HepG2 (cell line): ENCODE results near the gene IL32. TPM values are rescaled to one million over a fixed set of nuclear protein-coding genes. Genes with fewer than 3 reads are reported as not detected.

Experiments
- KAT2B ChIP-seq: fragments of 150-350 bp; IDR thresholded peaks from 2 replicates; pipeline ENCODE4 v1.6.1; 2014; ENCODE audit warnings: low read depth, low read length, borderline replicate concordance
- KDM4B ChIP-seq: sonication (generic); formaldehyde crosslinking; IDR thresholded peaks from 2 replicates; pipeline ENCODE4 v1.4.0; 2020; ENCODE audit warnings: missing genetic modification reagents
- SCMH1 ChIP-seq: sonication (generic); formaldehyde crosslinking; IDR thresholded peaks from 2 replicates; pipeline ENCODE4 v1.9.0; 2021; ENCODE audit warnings: missing genetic modification reagents, mild to moderate bottlenecking, borderline replicate concordance
- SIX4 ChIP-seq: sonication (generic); formaldehyde crosslinking; IDR thresholded peaks from 2 replicates; pipeline ENCODE4 v1.4.0; 2020; ENCODE audit warnings: missing genetic modification reagents
- SOX5 ChIP-seq: IDR thresholded peaks from 2 replicates; pipeline ENCODE4 v1.6.1; 2016; ENCODE audit warnings: borderline replicate concordance
- TARDBP ChIP-seq: sonication (generic); formaldehyde crosslinking; IDR thresholded peaks from 2 replicates; pipeline ENCODE4 v1.8.0; 2022; ENCODE audit warnings: mild to moderate bottlenecking, missing genetic modification reagents
- TMF1 ChIP-seq: sonication (generic); formaldehyde crosslinking; IDR thresholded peaks from 2 replicates; pipeline ENCODE4 v1.8.1; 2022; ENCODE audit warnings: low read depth, missing genetic modification reagents
- ZFP1 ChIP-seq: IDR thresholded peaks from 2 replicates; pipeline ENCODE4 v1.6.1; 2016
- ZFYVE20 ChIP-seq: sonication (generic); formaldehyde crosslinking; IDR thresholded peaks from 2 replicates; pipeline ENCODE4 v1.8.0; 2023; ENCODE audit warnings: low read depth, mild to moderate bottlenecking, moderate library complexity, missing genetic modification reagents, borderline replicate concordance
- ZIK1 ChIP-seq: sonication (generic); formaldehyde crosslinking; IDR thresholded peaks from 2 replicates; pipeline ENCODE4 v1.5.0; 2020; ENCODE audit warnings: mild to moderate bottlenecking, low read depth, missing genetic modification reagents, borderline replicate concordance
- ZKSCAN1 ChIP-seq: fragments of 150-350 bp; IDR thresholded peaks from 2 replicates; pipeline ENCODE4 v1.6.1; 2014; ENCODE audit warnings: low read length
- ZNF232 ChIP-seq: sonication (generic); formaldehyde crosslinking; IDR thresholded peaks from 2 replicates; pipeline ENCODE4 v1.4.0; 2020; ENCODE audit warnings: missing genetic modification reagents, borderline replicate concordance
- ZNF367 ChIP-seq: sonication (generic); formaldehyde crosslinking; IDR thresholded peaks from 2 replicates; pipeline ENCODE4 v1.4.0; 2020; ENCODE audit warnings: missing genetic modification reagents, borderline replicate concordance
- ZNF615 ChIP-seq: sonication (generic); formaldehyde crosslinking; IDR thresholded peaks from 2 replicates; pipeline ENCODE4 v1.5.0; 2020; ENCODE audit warnings: mild to moderate bottlenecking, missing genetic modification reagents, borderline replicate concordance
- ZNF713 ChIP-seq: sonication (generic); formaldehyde crosslinking; IDR thresholded peaks from 2 replicates; pipeline ENCODE4 v1.4.0; 2020; ENCODE audit warnings: mild to moderate bottlenecking, missing genetic modification reagents
- ZNF782 ChIP-seq: sonication (generic); formaldehyde crosslinking; IDR thresholded peaks from 2 replicates; pipeline ENCODE4 v1.4.0; 2020; ENCODE audit warnings: missing genetic modification reagents, mild to moderate bottlenecking, borderline replicate concordance
- polyA plus RNA-seq, 8 experiments: library from polyadenylated mRNA; depleted of rRNA in 3 of 8; stranded (reverse) in 7 of 8; unstranded in 1 of 8; fragments of >200 nt; fragmentation: Illumina TruSeq in 4 of 8; extraction: Trizol in 4 of 8; gene quantifications; 2 replicates each; pipeline versions ENCODE4 v1.2.1 to v1.2.3, GENCODE V29; 2011 to 2016; ENCODE audit warnings: low read depth in 4 of 8, missing spikeins in 1 of 8, mixed read lengths in 1 of 8; ENCODE audit not compliant: insufficient read depth in 1 of 8
- total RNA-seq, 5 experiments: library from RNA; depleted of rRNA; stranded (reverse); fragments of >200 nt; fragmentation: Illumina TruSeq; extraction: Trizol; gene quantifications; 2 replicates each; pipeline ENCODE4 v1.2.3, GENCODE V29; 2016; ENCODE audit warnings: low read depth in 1 of 5
- TF ChIP-seq, protein P1 (sequence below): sonication (generic); formaldehyde crosslinking; IDR thresholded peaks from 2 replicates; pipeline ENCODE4 v1.5.1; 2020; ENCODE audit warnings: missing genetic modification reagents, mild to moderate bottlenecking, borderline replicate concordance
- TF ChIP-seq, protein P2 (sequence below): sonication (generic); formaldehyde crosslinking; IDR thresholded peaks from 2 replicates; pipeline ENCODE4 v1.4.0; 2020; ENCODE audit warnings: missing genetic modification reagents, mild to moderate bottlenecking, borderline replicate concordance
- TF ChIP-seq, protein P3 (sequence below): sonication (generic); formaldehyde crosslinking; IDR thresholded peaks from 2 replicates; pipeline ENCODE4 v1.9.0; 2021; ENCODE audit warnings: missing genetic modification reagents, mild to moderate bottlenecking, borderline replicate concordance
- TF ChIP-seq, protein P4 (sequence below): IDR thresholded peaks from 2 replicates; pipeline ENCODE4 v1.6.1; 2018; ENCODE audit warnings: missing genetic modification reagents, mild to moderate bottlenecking, missing compliant biosample characterization
- TF ChIP-seq, protein P5 (sequence below): sonication (generic); formaldehyde crosslinking; IDR thresholded peaks from 2 replicates; pipeline ENCODE4 v1.5.0; 2020; ENCODE audit warnings: missing genetic modification reagents

Gene IL32
- total and polyA plus RNA-seq, 2 of the 13 experiments (the other 11 are each of a cell fraction or from before 2014, with no cell fraction given) = 115 to 165 TPM

DNA sequence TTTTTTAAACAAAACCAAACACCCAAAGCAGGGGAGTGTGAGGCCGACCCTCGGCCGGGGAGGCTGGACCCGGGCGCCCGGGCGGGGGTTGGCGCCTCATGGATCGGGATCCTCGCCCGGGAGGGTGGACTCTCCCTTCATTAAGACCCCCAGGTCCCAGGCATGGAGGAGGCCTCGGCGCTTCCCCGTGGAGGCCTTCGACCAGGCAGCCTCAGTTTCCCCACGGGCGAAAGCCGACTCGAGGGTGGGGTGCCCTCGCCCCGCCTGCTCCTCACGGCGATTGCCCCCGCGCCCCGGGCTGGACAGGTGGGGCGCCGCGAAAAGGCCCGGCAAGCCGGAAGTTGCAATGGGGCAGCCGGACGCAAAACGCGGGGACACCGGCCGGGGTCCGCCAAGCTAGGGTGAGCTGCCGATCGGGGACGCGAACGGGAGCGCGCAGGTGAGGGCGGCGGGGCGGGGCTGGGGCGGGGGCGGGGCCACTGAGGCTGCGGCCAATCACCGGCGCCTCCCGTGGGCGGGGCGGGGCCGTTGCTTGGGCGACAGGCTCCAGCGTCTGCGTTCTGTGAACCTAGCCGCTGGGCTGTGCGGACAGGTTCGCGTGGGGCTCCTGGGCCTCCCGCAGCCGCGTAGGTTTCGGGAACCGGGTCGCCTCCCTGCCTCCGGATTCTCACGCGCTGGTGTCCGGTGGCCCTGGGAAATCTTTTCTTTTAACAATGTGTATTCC, 40.9 kb downstream of the IL32 start (continued):
- TF ChIP-seq, protein P1, sequence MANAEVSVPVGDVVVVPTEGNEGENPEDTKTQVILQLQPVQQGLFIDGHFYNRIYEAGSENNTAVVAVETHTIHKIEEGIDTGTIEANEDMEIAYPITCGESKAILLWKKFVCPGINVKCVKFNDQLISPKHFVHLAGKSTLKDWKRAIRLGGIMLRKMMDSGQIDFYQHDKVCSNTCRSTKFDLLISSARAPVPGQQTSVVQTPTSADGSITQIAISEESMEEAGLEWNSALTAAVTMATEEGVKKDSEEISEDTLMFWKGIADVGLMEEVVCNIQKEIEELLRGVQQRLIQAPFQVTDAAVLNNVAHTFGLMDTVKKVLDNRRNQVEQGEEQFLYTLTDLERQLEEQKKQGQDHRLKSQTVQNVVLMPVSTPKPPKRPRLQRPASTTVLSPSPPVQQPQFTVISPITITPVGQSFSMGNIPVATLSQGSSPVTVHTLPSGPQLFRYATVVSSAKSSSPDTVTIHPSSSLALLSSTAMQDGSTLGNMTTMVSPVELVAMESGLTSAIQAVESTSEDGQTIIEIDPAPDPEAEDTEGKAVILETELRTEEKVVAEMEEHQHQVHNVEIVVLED (CRISPR knock-in tag) = no peak; the same call in 1 of the 2 replicates
- 0 out of 2 replicates have a peak, but pooled peaks have one; percentile 24 for TF ChIP-seq SIX4
- TF ChIP-seq ZNF232 (CRISPR knock-in tag) = peak; percentile 14; the same call in 1 of the 2 replicates
- TF ChIP-seq, protein P2, sequence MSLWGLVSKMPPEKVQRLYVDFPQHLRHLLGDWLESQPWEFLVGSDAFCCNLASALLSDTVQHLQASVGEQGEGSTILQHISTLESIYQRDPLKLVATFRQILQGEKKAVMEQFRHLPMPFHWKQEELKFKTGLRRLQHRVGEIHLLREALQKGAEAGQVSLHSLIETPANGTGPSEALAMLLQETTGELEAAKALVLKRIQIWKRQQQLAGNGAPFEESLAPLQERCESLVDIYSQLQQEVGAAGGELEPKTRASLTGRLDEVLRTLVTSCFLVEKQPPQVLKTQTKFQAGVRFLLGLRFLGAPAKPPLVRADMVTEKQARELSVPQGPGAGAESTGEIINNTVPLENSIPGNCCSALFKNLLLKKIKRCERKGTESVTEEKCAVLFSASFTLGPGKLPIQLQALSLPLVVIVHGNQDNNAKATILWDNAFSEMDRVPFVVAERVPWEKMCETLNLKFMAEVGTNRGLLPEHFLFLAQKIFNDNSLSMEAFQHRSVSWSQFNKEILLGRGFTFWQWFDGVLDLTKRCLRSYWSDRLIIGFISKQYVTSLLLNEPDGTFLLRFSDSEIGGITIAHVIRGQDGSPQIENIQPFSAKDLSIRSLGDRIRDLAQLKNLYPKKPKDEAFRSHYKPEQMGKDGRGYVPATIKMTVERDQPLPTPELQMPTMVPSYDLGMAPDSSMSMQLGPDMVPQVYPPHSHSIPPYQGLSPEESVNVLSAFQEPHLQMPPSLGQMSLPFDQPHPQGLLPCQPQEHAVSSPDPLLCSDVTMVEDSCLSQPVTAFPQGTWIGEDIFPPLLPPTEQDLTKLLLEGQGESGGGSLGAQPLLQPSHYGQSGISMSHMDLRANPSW (CRISPR knock-in tag) = 0 out of 2 replicates have a peak, but pooled peaks have one; percentile 33
- no peak for TF ChIP-seq ZNF782 (CRISPR knock-in tag)
- no peak for TF ChIP-seq ZKSCAN1
- TF ChIP-seq ZNF615 (CRISPR knock-in tag) = no peak
- TF ChIP-seq SOX5 (CRISPR knock-in tag) = no peak
- peak; percentile 55; the same call in 1 of the 2 replicates for TF ChIP-seq TMF1 (CRISPR knock-in tag)
- TF ChIP-seq SCMH1 (CRISPR knock-in tag) = no peak
- TF ChIP-seq KDM4B (CRISPR knock-in tag) = peak; percentile 90
- peak; percentile 74 for TF ChIP-seq TARDBP
- TF ChIP-seq, protein P3, sequence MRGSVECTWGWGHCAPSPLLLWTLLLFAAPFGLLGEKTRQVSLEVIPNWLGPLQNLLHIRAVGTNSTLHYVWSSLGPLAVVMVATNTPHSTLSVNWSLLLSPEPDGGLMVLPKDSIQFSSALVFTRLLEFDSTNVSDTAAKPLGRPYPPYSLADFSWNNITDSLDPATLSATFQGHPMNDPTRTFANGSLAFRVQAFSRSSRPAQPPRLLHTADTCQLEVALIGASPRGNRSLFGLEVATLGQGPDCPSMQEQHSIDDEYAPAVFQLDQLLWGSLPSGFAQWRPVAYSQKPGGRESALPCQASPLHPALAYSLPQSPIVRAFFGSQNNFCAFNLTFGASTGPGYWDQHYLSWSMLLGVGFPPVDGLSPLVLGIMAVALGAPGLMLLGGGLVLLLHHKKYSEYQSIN (CRISPR knock-in tag) = no peak
- no peak for TF ChIP-seq ZIK1 (CRISPR knock-in tag)
- TF ChIP-seq KAT2B = no peak
- no peak for TF ChIP-seq ZFYVE20 (CRISPR knock-in tag)
- 0 out of 2 replicates have a peak, but pooled peaks have one; percentile 2 for TF ChIP-seq ZNF367 (CRISPR knock-in tag)
- TF ChIP-seq ZNF713 (CRISPR knock-in tag) = no peak
- TF ChIP-seq, protein P4, sequence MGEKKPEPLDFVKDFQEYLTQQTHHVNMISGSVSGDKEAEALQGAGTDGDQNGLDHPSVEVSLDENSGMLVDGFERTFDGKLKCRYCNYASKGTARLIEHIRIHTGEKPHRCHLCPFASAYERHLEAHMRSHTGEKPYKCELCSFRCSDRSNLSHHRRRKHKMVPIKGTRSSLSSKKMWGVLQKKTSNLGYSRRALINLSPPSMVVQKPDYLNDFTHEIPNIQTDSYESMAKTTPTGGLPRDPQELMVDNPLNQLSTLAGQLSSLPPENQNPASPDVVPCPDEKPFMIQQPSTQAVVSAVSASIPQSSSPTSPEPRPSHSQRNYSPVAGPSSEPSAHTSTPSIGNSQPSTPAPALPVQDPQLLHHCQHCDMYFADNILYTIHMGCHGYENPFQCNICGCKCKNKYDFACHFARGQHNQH (CRISPR knock-in tag) = peak; percentile 55; the same call in 1 of the 2 replicates
- TF ChIP-seq ZFP1 (CRISPR knock-in tag) = peak; percentile 32; the same call in 1 of the 2 replicates
- TF ChIP-seq, protein P5, sequence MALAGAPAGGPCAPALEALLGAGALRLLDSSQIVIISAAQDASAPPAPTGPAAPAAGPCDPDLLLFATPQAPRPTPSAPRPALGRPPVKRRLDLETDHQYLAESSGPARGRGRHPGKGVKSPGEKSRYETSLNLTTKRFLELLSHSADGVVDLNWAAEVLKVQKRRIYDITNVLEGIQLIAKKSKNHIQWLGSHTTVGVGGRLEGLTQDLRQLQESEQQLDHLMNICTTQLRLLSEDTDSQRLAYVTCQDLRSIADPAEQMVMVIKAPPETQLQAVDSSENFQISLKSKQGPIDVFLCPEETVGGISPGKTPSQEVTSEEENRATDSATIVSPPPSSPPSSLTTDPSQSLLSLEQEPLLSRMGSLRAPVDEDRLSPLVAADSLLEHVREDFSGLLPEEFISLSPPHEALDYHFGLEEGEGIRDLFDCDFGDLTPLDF (CRISPR knock-in tag) = 0 out of 2 replicates have a peak, but pooled peaks have one; percentile 53
